ENCODE data around the gene ABCE1. TPM values are rescaled to one million over a fixed set of nuclear protein-coding genes. Genes with fewer than 3 reads are reported as not detected.

ABCE1 gene
- total RNA-seq, 1 donor = 90.5 TPM

DNA sequence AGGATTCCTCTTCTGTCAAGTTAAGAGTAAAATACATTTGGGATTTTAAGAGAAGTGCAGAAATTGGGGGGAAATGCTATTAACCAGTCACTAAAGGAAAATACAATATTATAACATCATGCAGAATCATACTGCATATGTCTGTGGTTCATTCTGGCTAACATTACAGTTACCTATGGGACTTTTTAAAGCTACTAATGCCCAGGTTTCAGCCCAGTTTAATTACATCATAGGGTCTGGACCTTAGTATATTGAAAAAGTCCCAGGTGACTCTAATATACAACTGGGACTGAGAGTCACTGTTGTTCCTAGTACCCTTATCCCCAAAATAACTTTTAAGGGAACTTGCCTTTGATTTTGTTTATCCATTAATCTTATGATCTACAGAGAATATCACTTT, 10.0 kb downstream of the ABCE1 start:
- Histone ChIP-seq H3K79me2 (ENCODE audit: insufficient read depth, low read length) (peaks cover 25% of the 10 kb centered on the region), H3K4me2 (ENCODE audit: insufficient read depth, low read length) (no peak overlapping the region), H3K9me3 (ENCODE audit: low read depth, low read length) (no peaks in the 10 kb centered on the region), H3K4me3 (ENCODE audit: insufficient read depth, low read length) (no peak overlapping the region), H3K36me3 (ENCODE audit: insufficient read depth, low read length) (peaks cover 84% of the 10 kb centered on the region), H3K27ac (ENCODE audit: low read depth, low read length) (no peak overlapping the region), H3K4me1 (ENCODE audit: insufficient read depth, low read length) (no peaks in the 10 kb centered on the region), H3K27me3 (ENCODE audit: insufficient read depth, low read length) (no peaks in the 10 kb centered on the region), H4K20me1 (ENCODE audit: insufficient read depth, low read length) (peaks cover under 1% of the 10 kb centered on the region), H2AFZ (ENCODE audit: low read length) (no peak overlapping the region)
- DNase-seq (ENCODE audit: insufficient read length, low spot score, missing footprints) = no peak
- TF ChIP-seq, protein P1, sequence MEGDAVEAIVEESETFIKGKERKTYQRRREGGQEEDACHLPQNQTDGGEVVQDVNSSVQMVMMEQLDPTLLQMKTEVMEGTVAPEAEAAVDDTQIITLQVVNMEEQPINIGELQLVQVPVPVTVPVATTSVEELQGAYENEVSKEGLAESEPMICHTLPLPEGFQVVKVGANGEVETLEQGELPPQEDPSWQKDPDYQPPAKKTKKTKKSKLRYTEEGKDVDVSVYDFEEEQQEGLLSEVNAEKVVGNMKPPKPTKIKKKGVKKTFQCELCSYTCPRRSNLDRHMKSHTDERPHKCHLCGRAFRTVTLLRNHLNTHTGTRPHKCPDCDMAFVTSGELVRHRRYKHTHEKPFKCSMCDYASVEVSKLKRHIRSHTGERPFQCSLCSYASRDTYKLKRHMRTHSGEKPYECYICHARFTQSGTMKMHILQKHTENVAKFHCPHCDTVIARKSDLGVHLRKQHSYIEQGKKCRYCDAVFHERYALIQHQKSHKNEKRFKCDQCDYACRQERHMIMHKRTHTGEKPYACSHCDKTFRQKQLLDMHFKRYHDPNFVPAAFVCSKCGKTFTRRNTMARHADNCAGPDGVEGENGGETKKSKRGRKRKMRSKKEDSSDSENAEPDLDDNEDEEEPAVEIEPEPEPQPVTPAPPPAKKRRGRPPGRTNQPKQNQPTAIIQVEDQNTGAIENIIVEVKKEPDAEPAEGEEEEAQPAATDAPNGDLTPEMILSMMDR (IDR thresholded peaks at IDR 0.05; ENCODE audit: extremely low read depth, low read depth, low read length) = no peak

DNA sequence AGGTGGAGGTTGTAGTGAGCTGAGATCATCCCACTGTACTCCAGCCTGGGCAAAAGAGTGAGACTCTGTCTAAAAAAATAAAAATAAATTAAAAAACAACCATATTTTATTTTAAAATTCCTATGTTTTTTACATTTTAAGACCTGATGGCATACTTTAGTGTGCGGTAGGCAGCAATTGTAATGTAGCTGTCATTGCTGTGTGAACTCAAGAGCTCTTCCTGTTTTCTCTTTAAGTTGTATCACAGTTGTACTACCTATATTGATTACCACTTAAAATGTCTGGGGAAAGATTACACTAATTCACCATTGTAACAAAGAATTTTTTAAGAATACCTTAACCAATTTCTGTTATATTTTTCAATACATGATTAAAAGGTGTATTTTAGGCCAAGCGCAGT, 27.3 kb downstream of the ABCE1 start:
- Histone ChIP-seq H3K27ac (ENCODE audit: low read depth, low read length) (no peak overlapping the region), H3K36me3 (ENCODE audit: insufficient read depth, low read length) (peaks cover 80% of the 10 kb centered on the region)

DNA sequence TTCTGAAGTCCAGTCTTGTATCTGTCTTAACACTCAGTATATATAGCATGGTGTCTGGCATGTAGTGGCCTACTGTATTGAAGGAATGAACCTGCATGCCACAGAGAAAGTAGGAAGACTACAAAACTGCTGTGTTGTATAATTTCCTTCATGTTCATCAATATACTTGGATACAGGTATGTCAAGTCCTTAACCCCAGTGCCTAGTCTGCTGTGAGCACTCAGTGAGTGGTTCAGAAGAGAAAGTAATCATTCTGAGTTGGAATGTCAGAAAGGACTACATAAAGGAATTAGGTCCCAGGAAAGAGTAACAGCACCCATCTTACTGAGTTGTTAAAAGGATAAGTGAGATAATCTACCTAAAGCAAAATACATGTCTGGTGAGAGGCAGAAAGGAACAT, 32.0 kb downstream of the ABCE1 start:
- Histone ChIP-seq H3K4me3 (ENCODE audit: insufficient read depth, low read length) (no peak overlapping the region), H3K4me1 (ENCODE audit: insufficient read depth, low read length) (peaks cover 22% of the 10 kb centered on the region), H4K20me1 (ENCODE audit: insufficient read depth, low read length) (no peaks in the 10 kb centered on the region), H3K4me2 (ENCODE audit: insufficient read depth, low read length) (no peak overlapping the region), H3K27ac (ENCODE audit: low read depth, low read length) (peak overlapping the region; percentile 82), H3K9me3 (ENCODE audit: low read depth, low read length) (no peaks in the 10 kb centered on the region), H3K27me3 (ENCODE audit: insufficient read depth, low read length) (no peaks in the 10 kb centered on the region), H3K79me2 (ENCODE audit: insufficient read depth, low read length) (no peaks in the 10 kb centered on the region), H2AFZ (ENCODE audit: low read length) (no peak overlapping the region), H3K36me3 (ENCODE audit: insufficient read depth, low read length) (peaks cover 35% of the 10 kb centered on the region)
- TF ChIP-seq, protein P1 (IDR thresholded peaks at IDR 0.05; ENCODE audit: extremely low read depth, low read depth, low read length) = no peak
- DNase-seq (ENCODE audit: insufficient read length, low spot score, missing footprints) = no peak

More for the DNA sequence above, 27.3 kb downstream of the ABCE1 start:
- Histone ChIP-seq H3K4me2 (ENCODE audit: insufficient read depth, low read length) (no peak overlapping the region), H2AFZ (ENCODE audit: low read length) (no peak overlapping the region), H4K20me1 (ENCODE audit: insufficient read depth, low read length) (no peaks in the 10 kb centered on the region), H3K4me1 (ENCODE audit: insufficient read depth, low read length) (peaks cover 5% of the 10 kb centered on the region), H3K27me3 (ENCODE audit: insufficient read depth, low read length) (no peaks in the 10 kb centered on the region), H3K9me3 (ENCODE audit: low read depth, low read length) (no peaks in the 10 kb centered on the region), H3K4me3 (ENCODE audit: insufficient read depth, low read length) (no peak overlapping the region), H3K79me2 (ENCODE audit: insufficient read depth, low read length) (no peaks in the 10 kb centered on the region)
- no peak for DNase-seq (ENCODE audit: insufficient read length, low spot score, missing footprints)
- TF ChIP-seq, protein P1 (IDR thresholded peaks at IDR 0.05; ENCODE audit: extremely low read depth, low read depth, low read length) = no peak

DNA sequence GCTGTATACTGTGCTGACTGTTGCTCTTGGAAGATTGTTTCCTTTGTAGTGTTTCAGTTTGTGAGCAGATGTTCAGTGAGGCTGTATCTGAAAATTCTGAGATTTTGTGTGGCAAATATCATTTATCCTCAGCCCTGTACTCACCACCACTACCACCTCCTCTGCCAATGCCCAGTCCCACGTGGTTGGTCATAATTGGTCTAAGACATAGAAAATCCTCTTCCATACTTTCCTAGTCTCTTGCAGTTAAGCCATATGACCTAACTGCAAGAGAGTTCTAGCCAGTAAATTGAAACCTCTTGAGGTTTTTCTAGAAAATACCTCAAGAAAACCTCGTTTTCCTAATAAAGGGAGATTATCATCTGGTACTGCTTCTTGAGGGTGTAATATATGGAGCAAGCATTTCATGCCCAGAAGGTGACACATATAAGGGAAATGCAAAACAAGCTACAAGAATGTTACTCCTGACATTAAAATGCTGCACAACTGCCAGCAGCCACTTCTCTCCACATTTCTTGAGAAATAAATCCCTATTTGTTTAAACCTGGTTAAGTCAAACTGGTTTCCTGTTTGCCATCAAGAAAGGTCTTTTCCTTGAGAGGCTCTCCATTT, 32.8 kb downstream of the ABCE1 start:
- DNase-seq (ENCODE audit: insufficient read length, low spot score, missing footprints) = peak; percentile 86

More for the DNA sequence above, 32.8 kb downstream of the ABCE1 start:
- TF ChIP-seq, protein P1 (IDR thresholded peaks at IDR 0.05; ENCODE audit: extremely low read depth, low read depth, low read length) = no peak
- Histone ChIP-seq H2AFZ (ENCODE audit: low read length) (no peak overlapping the region), H3K36me3 (ENCODE audit: insufficient read depth, low read length) (peaks cover 28% of the 10 kb centered on the region), H3K27ac (ENCODE audit: low read depth, low read length) (peak overlapping the region; percentile 82), H3K79me2 (ENCODE audit: insufficient read depth, low read length) (no peaks in the 10 kb centered on the region), H3K9me3 (ENCODE audit: low read depth, low read length) (no peaks in the 10 kb centered on the region), H3K4me2 (ENCODE audit: insufficient read depth, low read length) (peak overlapping the region; percentile 43), H4K20me1 (ENCODE audit: insufficient read depth, low read length) (no peaks in the 10 kb centered on the region), H3K4me3 (ENCODE audit: insufficient read depth, low read length) (peak overlapping the region; percentile 19), H3K4me1 (ENCODE audit: insufficient read depth, low read length) (peaks cover 22% of the 10 kb centered on the region), H3K27me3 (ENCODE audit: insufficient read depth, low read length) (no peaks in the 10 kb centered on the region)
